HepG2 (cell line): Measurements from ENCODE around the gene POMT2. TPM values are rescaled to one million over a fixed set of nuclear protein-coding genes. Genes with fewer than 3 reads are reported as not detected.

Experiments
- ATAC-seq: fragments of 200-7000 bp; cut with Tn5 transposase; 3 replicates; pipeline ENCODE4 v1.9.1; 2020; ENCODE audit warnings: mild to moderate bottlenecking, moderate library complexity
- BruUV-seq: library from RNA; stranded (reverse); fragments of 400-500 nt; replicated peaks from 2 replicates; lab custom pipeline; 2021; lab: Mats Ljungman, UMichigan
- CTCF ChIA-PET: fragments of 300-600 bp; formaldehyde crosslinking; extraction: SDS; loops from one replicate; lab custom pipeline; 2021; ENCODE audit warnings: low total read pairs, inconsistent platforms, low intra/inter-chr PET ratio; lab: Yijun Ruan, JAX
- POLR2A ChIA-PET: fragments of 350-600 bp; sonication (Branson Sonifier 250); formaldehyde crosslinking; loops from one replicate; lab custom pipeline; 2020; ENCODE audit warnings: antibody characterized with exemption, inconsistent platforms; lab: Yijun Ruan, JAX
- DNase-seq: peaks from one replicate; pipeline ENCODE4 v3.0.0-alpha.2; 2015; ENCODE audit warnings: low spot score
- FAIRE-seq: peaks from 3 replicates; lab custom pipeline; 2011; peaks lifted over from hg19 to GRCh38; lab: Jason Lieb, UNC
- H2AFZ ChIP-seq: one replicate; pipeline ENCODE4 v1.6.1; 2011; ENCODE audit warnings: low read length, inconsistent platforms
- H3K27ac ChIP-seq: fragments of 300-600 bp; 3 replicates; pipeline ENCODE4 v1.8.0; 2011; ENCODE audit warnings: mixed run types, mild to moderate bottlenecking, mixed read lengths, low read length, inconsistent platforms; ENCODE audit not compliant: insufficient read depth; ENCODE audit errors: extremely low read length
- H3K27me3 ChIP-seq, 2 experiments: fragments of 200-600 bp in 1 of 2; 2 replicates in 1 of 2; 3 replicates in 1 of 2; pipeline versions ENCODE4 v1.6.0 to v1.8.0; 2011; ENCODE audit warnings: low read length in 2 of 2, mild to moderate bottlenecking in 2 of 2, moderate library complexity in 2 of 2, inconsistent platforms in 1 of 2; ENCODE audit not compliant: insufficient read depth in 2 of 2, control insufficient read depth in 1 of 2
- H3K36me3 ChIP-seq, 2 experiments: fragments of 200-600 bp in 1 of 2; replicated peaks in 1 of 2; 2 replicates in 1 of 2; 3 replicates in 1 of 2; pipeline versions ENCODE4 v1.5.1 to v1.8.0; 2011; ENCODE audit warnings: low read length in 2 of 2, inconsistent platforms in 1 of 2; ENCODE audit not compliant: insufficient read depth in 2 of 2, control insufficient read depth in 1 of 2
- H3K4me1 ChIP-seq: 2 replicates; pipeline ENCODE4 v1.5.1; 2012; ENCODE audit warnings: low read length, inconsistent platforms; ENCODE audit not compliant: insufficient read depth
- H3K4me2 ChIP-seq: 2 replicates; pipeline ENCODE4 v1.6.0; 2011; ENCODE audit warnings: low read depth, low read length, inconsistent platforms
- H3K4me3 ChIP-seq, 3 experiments: fragments of 200-600 bp in 1 of 3; sonication (generic), shearing (Covaris generic) in 1 of 3; replicated peaks in 1 of 3; 2 replicates each; pipeline ENCODE4 v1.5.1; 2011 to 2016; ENCODE audit warnings: low read length in 3 of 3, inconsistent platforms in 2 of 3, low read depth in 2 of 3, mild to moderate bottlenecking in 2 of 3, control low read depth in 1 of 3, mixed read lengths in 1 of 3; ENCODE audit not compliant: insufficient read depth in 1 of 3
- H3K79me2 ChIP-seq: one replicate; pipeline ENCODE4 v1.6.1; 2011; ENCODE audit warnings: low read length, inconsistent platforms; ENCODE audit not compliant: insufficient read depth
- H3K9ac ChIP-seq: 2 replicates; pipeline ENCODE4 v1.6.0; 2011; ENCODE audit warnings: mild to moderate bottlenecking, low read depth, low read length, inconsistent platforms; ENCODE audit not compliant: insufficient read depth
- H3K9me3 ChIP-seq: 2 replicates; pipeline ENCODE4 v1.5.1; 2012; ENCODE audit warnings: mild to moderate bottlenecking, low read length
- H4K20me1 ChIP-seq: 2 replicates; pipeline ENCODE4 v1.6.0; 2011; ENCODE audit warnings: inconsistent platforms, mild to moderate bottlenecking, low read length, moderate library complexity; ENCODE audit not compliant: insufficient read depth
- ATF7-NPFF ChIP-seq: sonication (generic); formaldehyde crosslinking; IDR thresholded peaks from 2 replicates; pipeline ENCODE4 v1.8.1; 2023; ENCODE audit warnings: mild to moderate bottlenecking, low read depth, missing genetic modification reagents, moderate library complexity
- HNRNPH1 ChIP-seq: fragments of 200-400 bp; formaldehyde crosslinking; optimal IDR thresholded peaks from 2 replicates; pipeline ENCODE3; 2017; ENCODE audit warnings: mild to moderate bottlenecking, low read depth, low read length
- PTBP1 ChIP-seq: fragments of 200-400 bp; formaldehyde crosslinking; IDR thresholded peaks from 2 replicates; pipeline ENCODE4 v1.6.1; 2018; ENCODE audit warnings: low read length, low read depth; ENCODE audit not compliant: poor library complexity, severe bottlenecking
- TFAP4 ChIP-seq: sonication (generic); IDR thresholded peaks from 2 replicates; pipeline ENCODE4 v1.6.1; 2016; ENCODE audit warnings: low read depth, borderline replicate concordance
- ZFYVE20 ChIP-seq: sonication (generic); formaldehyde crosslinking; IDR thresholded peaks from 2 replicates; pipeline ENCODE4 v1.8.0; 2023; ENCODE audit warnings: low read depth, mild to moderate bottlenecking, moderate library complexity, missing genetic modification reagents, borderline replicate concordance
- ZMYM4 ChIP-seq: sonication (generic); formaldehyde crosslinking; IDR thresholded peaks from 2 replicates; pipeline ENCODE4 v1.8.1; 2023; ENCODE audit warnings: mild to moderate bottlenecking, missing genetic modification reagents
- ZNF18 ChIP-seq: sonication (generic); formaldehyde crosslinking; IDR thresholded peaks from 2 replicates; pipeline ENCODE4 v1.8.0; 2022; ENCODE audit warnings: mild to moderate bottlenecking, missing genetic modification reagents; ENCODE audit not compliant: insufficient replicate concordance
- ZNF263 ChIP-seq: sonication (generic); formaldehyde crosslinking; IDR thresholded peaks from 2 replicates; pipeline ENCODE4 v1.4.0; 2020; ENCODE audit warnings: missing genetic modification reagents
- ZNF333 ChIP-seq: sonication (generic); formaldehyde crosslinking; IDR thresholded peaks from 2 replicates; pipeline ENCODE4 v1.4.0; 2020; ENCODE audit warnings: mild to moderate bottlenecking, missing genetic modification reagents, borderline replicate concordance
- ZNF33B ChIP-seq: sonication (generic); formaldehyde crosslinking; IDR thresholded peaks from 2 replicates; pipeline ENCODE4 v1.5.1; 2020; ENCODE audit warnings: mild to moderate bottlenecking, missing genetic modification reagents
- ZNF614 ChIP-seq: IDR thresholded peaks from 2 replicates; pipeline ENCODE4 v1.6.1; 2018; ENCODE audit warnings: missing biosample characterization, missing genetic modification reagents, inconsistent platforms, borderline replicate concordance
- ZNF788 ChIP-seq: sonication (generic); formaldehyde crosslinking; IDR thresholded peaks from 2 replicates; pipeline ENCODE4 v1.5.0; 2020; ENCODE audit warnings: mild to moderate bottlenecking, missing genetic modification reagents, borderline replicate concordance
- WGBS: methylation state at CpG from one replicate; pipeline ENCODE4 v1.1.6; 2017; ENCODE audit warnings: low lambda C conversion rate; 5-methylcytosine and 5-hydroxymethylcytosine counted together
- in situ Hi-C: cut with HindIII; loops from 2 replicates; pipeline ENCODE4 v1.10.0; 2017; ENCODE audit warnings: low pct_unique_long_range_greater_than_20kb; ENCODE audit not compliant: extremely low pct_ligation_motif_present
- intact Hi-C: fragments of 100-400 bp; cut with micrococcal nuclease; formaldehyde crosslinking; loops from one replicate; pipeline ENCODE4 v1.10.0; 2022; ENCODE audit not compliant: unreplicated experiment
- polyA plus RNA-seq, 8 experiments: library from polyadenylated mRNA; depleted of rRNA in 3 of 8; stranded (reverse) in 7 of 8; unstranded in 1 of 8; fragments of >200 nt; fragmentation: Illumina TruSeq in 4 of 8; extraction: Trizol in 4 of 8; gene quantifications; 2 replicates each; pipeline versions ENCODE4 v1.2.1 to v1.2.3, GENCODE V29; 2011 to 2016; ENCODE audit warnings: low read depth in 4 of 8, missing spikeins in 1 of 8, mixed read lengths in 1 of 8; ENCODE audit not compliant: insufficient read depth in 1 of 8
- total RNA-seq, 5 experiments: library from RNA; depleted of rRNA; stranded (reverse); fragments of >200 nt; fragmentation: Illumina TruSeq; extraction: Trizol; gene quantifications; 2 replicates each; pipeline ENCODE4 v1.2.3, GENCODE V29; 2016; ENCODE audit warnings: low read depth in 1 of 5
- TF ChIP-seq, protein P1 (sequence below): fragments of 450-650 bp; IDR thresholded peaks from 2 replicates; pipeline ENCODE4 v1.6.1; 2017

Gene POMT2
- total and polyA plus RNA-seq, 2 of the 13 experiments (the other 11 are each of a cell fraction or from before 2014, with no cell fraction given): 15.3 to 15.9 TPM

DNA sequence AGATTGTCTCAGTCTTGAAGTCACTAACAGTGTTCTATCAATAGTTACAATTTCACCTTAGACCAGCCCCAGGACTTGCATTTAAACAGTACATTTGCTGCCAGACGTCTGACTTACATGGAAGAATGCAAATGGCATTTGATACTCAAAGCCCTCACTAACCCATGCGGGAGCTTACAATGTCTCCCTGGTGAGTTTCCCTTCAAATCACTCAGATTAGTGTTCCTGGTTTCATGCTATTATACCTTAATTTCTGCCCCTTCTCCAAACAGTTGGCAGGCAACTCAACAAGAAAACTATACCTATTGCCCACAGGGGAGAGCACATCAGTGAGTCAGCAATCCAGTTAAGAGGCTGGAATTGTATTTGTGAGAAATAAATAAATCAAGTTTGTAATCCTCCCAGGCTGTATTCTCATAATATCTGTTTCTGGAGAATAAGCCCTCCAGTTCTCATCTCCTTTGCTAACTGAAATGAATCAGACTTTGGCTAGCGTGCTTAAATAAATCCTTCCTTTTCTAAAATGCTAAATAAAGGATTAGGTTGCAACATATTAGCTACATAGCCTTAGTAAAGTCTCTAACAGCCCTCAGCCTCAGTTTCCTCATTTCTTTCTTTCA, 23.8 kb upstream of the POMT2 start:
- no peak overlapping the region for H2AFZ ChIP-seq
- no peaks in the 10 kb centered on the region for H3K9me3 ChIP-seq
- no peaks in the 10 kb centered on the region for H4K20me1 ChIP-seq
- no peak overlapping the region for H3K27ac ChIP-seq
- H3K27me3 ChIP-seq: no peaks in the 10 kb centered on the region
- no peak overlapping the region for H3K4me2 ChIP-seq
- no TSS peak for BruUV-seq
- ChIA-PET POLR2A (no interaction called here), CTCF (no interaction called here)
- DNase-seq: no peak
- ATAC-seq: no peak
- no peak for FAIRE-seq
- in situ Hi-C loops (no loop called here), intact Hi-C loops (no loop called here)
- no peaks in the 10 kb centered on the region for H3K79me2 ChIP-seq
- H3K9ac ChIP-seq: no peak overlapping the region
- H3K36me3 ChIP-seq: peaks cover 6 to 23% of the 10 kb centered on the region in 2 experiments
- 90% methylated on average over 3 of the region's 3 CpGs for WGBS
- no peak for TF ChIP-seq TFAP4
- no peak for TF ChIP-seq ZMYM4 (CRISPR knock-in tag)
- TF ChIP-seq, all 625 proteins: peak for 0
- peaks cover 20% of the 10 kb centered on the region for H3K4me1 ChIP-seq
- H3K4me3 ChIP-seq: no peak overlapping the region

DNA sequence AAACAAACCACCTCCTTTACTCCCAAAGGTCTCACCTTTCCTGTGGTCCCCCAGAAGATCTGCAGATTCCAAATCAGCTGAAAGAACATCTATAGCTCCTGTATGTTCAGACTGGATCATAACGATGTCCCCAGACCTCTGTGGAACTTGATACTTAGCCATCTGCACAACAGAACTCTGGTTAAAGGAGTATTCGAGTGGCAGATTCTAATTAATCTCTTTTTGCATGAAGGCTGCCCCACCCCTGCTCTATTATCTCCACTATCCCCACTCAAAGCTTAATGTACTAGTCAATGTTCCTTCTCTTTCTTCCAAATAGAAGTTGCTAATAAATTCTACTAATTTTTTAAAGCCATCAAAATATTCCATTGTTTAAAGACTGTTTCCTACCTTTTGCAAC, 23.0 kb upstream of the POMT2 start:
- peaks cover 20% of the 10 kb centered on the region for H3K4me1 ChIP-seq
- in situ Hi-C loops (no loop called here), intact Hi-C loops (no loop called here)
- H3K9ac ChIP-seq: no peak overlapping the region
- H3K4me2 ChIP-seq: no peak overlapping the region
- DNase-seq: no peak
- ATAC-seq: no peak
- FAIRE-seq: no peak
- H3K27me3 ChIP-seq: no peaks in the 10 kb centered on the region
- ChIA-PET POLR2A (no interaction called here), CTCF (no interaction called here)
- no peaks in the 10 kb centered on the region for H3K9me3 ChIP-seq
- H3K36me3 ChIP-seq: peaks cover 6 to 23% of the 10 kb centered on the region in 2 experiments
- H3K79me2 ChIP-seq: no peaks in the 10 kb centered on the region
- no peak overlapping the region for H3K4me3 ChIP-seq
- no peak overlapping the region for H3K27ac ChIP-seq
- H2AFZ ChIP-seq: no peak overlapping the region
- no TSS peak for BruUV-seq
- H4K20me1 ChIP-seq: no peaks in the 10 kb centered on the region
- WGBS: 95% methylated on average over 2 of the region's 2 CpGs
- TF ChIP-seq HNRNPH1 (no peak), ZNF33B (no peak), ZNF333 (CRISPR knock-in tag) (no peak), ZNF263 (CRISPR knock-in tag) (no peak), ZNF614 (CRISPR knock-in tag) (no peak), ATF7-NPFF (CRISPR knock-in tag) (no peak), ZFYVE20 (CRISPR knock-in tag) (no peak), ZNF18 (CRISPR knock-in tag) (no peak), PTBP1 (no peak), ZNF788 (CRISPR knock-in tag) (no peak)
- TF ChIP-seq, protein P1, sequence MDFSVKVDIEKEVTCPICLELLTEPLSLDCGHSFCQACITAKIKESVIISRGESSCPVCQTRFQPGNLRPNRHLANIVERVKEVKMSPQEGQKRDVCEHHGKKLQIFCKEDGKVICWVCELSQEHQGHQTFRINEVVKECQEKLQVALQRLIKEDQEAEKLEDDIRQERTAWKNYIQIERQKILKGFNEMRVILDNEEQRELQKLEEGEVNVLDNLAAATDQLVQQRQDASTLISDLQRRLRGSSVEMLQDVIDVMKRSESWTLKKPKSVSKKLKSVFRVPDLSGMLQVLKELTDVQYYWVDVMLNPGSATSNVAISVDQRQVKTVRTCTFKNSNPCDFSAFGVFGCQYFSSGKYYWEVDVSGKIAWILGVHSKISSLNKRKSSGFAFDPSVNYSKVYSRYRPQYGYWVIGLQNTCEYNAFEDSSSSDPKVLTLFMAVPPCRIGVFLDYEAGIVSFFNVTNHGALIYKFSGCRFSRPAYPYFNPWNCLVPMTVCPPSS: no peak
